ENCODE data around the gene ADGRA1.

The ADGRA1 gene

DNA sequence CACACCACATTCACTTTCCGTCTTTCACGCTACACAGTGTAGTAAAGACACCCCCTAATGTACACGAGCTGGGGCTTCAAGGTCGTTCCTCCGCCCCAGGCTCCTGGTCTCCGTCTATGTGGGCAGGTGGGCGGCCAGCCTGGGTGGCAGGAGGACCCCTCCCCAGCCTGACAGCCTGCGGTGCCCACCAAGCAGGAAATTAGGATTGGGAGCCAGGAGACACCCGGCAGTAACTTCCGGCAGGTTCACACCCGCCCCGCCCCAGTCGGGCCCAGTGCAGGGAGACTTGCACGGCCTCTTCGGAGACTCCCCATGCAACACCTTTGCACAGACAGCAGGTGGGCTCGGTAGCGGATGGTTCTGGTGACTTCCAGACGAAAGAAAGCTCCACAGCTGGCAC is 27.7 kb upstream of the ADGRA1 start (continued):
- TF ChIP-seq, protein P1, sequence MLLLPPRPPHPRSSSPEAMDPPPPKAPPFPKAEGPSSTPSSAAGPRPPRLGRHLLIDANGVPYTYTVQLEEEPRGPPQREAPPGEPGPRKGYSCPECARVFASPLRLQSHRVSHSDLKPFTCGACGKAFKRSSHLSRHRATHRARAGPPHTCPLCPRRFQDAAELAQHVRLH (tag by site-specific recombination; IDR thresholded peaks at IDR 0.05) = no peak

- Histone ChIP-seq H3K36me3 (ENCODE audit: control insufficient read depth in 2 of 2, insufficient read depth in 1 of 2, low read length in 2 of 2) (no peaks in the 10 kb centered on the region), H3K4me3 (ENCODE audit: low read depth, low read length) (no peak overlapping the region), H3K4me1 (ENCODE audit: control insufficient read depth, insufficient read depth, low read length) (no peaks in the 10 kb centered on the region), H3K27ac (ENCODE audit: extremely low read depth, low read depth, low read length) (no peak overlapping the region), H3K9me3 (ENCODE audit: control insufficient read depth, insufficient read depth, low read depth, low read length) (no peaks in the 10 kb centered on the region)
- TF ChIP-seq ZNF548 (tag by site-specific recombination; IDR thresholded peaks at IDR 0.05) (no peak), YY1 (tag by site-specific recombination; IDR thresholded peaks at IDR 0.05) (no peak), PRDM10 (tag by site-specific recombination; IDR thresholded peaks at IDR 0.05) (no peak), ZNF26 (tag by site-specific recombination; IDR thresholded peaks at IDR 0.05) (no peak), ZNF624 (tag by site-specific recombination; IDR thresholded peaks at IDR 0.05) (no peak), ZNF248 (tag by site-specific recombination; IDR thresholded peaks at IDR 0.05) (no peak), REPIN1 (tag by site-specific recombination; IDR thresholded peaks at IDR 0.05; ENCODE audit: low read depth) (no peak), ZNF670 (tag by site-specific recombination; IDR thresholded peaks at IDR 0.05; ENCODE audit: low read depth) (no peak), ZNF677 (tag by site-specific recombination; IDR thresholded peaks at IDR 0.05) (no peak), MZF1 (tag by site-specific recombination; IDR thresholded peaks at IDR 0.05; ENCODE audit: borderline replicate concordance) (no peak), ZNF423 (tag by site-specific recombination; IDR thresholded peaks at IDR 0.05) (no peak), KLF7 (tag by site-specific recombination; IDR thresholded peaks at IDR 0.05; ENCODE audit: borderline replicate concordance) (no peak), ZNF76 (tag by site-specific recombination; IDR thresholded peaks at IDR 0.05; ENCODE audit: borderline replicate concordance, low read depth) (no peak), ZNF24 (tag by site-specific recombination; IDR thresholded peaks at IDR 0.05) (no peak)
- TF ChIP-seq, protein P2, sequence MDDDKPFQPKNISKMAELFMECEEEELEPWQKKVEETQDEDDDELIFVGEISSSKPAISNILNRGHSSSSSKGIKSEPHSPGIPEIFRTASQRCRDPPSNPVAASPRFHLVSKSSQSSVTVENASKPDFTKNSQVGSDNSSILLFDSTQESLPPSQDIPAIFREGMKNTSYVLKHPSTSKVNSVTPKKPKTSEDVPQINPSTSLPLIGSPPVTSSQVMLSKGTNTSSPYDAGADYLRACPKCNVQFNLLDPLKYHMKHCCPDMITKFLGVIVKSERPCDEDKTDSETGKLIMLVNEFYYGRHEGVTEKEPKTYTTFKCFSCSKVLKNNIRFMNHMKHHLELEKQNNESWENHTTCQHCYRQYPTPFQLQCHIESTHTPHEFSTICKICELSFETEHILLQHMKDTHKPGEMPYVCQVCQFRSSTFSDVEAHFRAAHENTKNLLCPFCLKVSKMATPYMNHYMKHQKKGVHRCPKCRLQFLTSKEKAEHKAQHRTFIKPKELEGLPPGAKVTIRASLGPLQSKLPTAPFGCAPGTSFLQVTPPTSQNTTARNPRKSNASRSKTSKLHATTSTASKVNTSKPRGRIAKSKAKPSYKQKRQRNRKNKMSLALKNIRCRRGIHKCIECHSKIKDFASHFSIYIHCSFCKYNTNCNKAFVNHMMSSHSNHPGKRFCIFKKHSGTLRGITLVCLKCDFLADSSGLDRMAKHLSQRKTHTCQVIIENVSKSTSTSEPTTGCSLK (tag by site-specific recombination; IDR thresholded peaks at IDR 0.05) = no peak
- TF ChIP-seq, protein P3, sequence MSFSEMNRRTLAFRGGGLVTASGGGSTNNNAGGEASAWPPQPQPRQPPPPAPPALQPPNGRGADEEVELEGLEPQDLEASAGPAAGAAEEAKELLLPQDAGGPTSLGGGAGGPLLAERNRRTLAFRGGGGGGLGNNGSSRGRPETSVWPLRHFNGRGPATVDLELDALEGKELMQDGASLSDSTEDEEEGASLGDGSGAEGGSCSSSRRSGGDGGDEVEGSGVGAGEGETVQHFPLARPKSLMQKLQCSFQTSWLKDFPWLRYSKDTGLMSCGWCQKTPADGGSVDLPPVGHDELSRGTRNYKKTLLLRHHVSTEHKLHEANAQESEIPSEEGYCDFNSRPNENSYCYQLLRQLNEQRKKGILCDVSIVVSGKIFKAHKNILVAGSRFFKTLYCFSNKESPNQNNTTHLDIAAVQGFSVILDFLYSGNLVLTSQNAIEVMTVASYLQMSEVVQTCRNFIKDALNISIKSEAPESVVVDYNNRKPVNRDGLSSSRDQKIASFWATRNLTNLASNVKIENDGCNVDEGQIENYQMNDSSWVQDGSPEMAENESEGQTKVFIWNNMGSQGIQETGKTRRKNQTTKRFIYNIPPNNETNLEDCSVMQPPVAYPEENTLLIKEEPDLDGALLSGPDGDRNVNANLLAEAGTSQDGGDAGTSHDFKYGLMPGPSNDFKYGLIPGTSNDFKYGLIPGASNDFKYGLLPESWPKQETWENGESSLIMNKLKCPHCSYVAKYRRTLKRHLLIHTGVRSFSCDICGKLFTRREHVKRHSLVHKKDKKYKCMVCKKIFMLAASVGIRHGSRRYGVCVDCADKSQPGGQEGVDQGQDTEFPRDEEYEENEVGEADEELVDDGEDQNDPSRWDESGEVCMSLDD (tag by site-specific recombination; IDR thresholded peaks at IDR 0.05) = no peak
- TF ChIP-seq, protein P1 (tag by site-specific recombination; IDR thresholded peaks at IDR 0.05) = no peak
- POLR2A ChIA-PET = no interaction called here
- CTCF ChIA-PET = no interaction called here
Measured at GRCh38 chr10:133060466-133060865, 27.3 kb upstream of the ADGRA1 start.
